Measurements from ENCODE around the gene CROCC2. TPM values are rescaled to one million over a fixed set of nuclear protein-coding genes. Genes with fewer than 3 reads are reported as not detected.

The CROCC2 gene
- polyA plus RNA-seq, 1 donor (not counting 4 experiments of a cell fraction or from before 2014, with no cell fraction given), result not detected

DNA sequence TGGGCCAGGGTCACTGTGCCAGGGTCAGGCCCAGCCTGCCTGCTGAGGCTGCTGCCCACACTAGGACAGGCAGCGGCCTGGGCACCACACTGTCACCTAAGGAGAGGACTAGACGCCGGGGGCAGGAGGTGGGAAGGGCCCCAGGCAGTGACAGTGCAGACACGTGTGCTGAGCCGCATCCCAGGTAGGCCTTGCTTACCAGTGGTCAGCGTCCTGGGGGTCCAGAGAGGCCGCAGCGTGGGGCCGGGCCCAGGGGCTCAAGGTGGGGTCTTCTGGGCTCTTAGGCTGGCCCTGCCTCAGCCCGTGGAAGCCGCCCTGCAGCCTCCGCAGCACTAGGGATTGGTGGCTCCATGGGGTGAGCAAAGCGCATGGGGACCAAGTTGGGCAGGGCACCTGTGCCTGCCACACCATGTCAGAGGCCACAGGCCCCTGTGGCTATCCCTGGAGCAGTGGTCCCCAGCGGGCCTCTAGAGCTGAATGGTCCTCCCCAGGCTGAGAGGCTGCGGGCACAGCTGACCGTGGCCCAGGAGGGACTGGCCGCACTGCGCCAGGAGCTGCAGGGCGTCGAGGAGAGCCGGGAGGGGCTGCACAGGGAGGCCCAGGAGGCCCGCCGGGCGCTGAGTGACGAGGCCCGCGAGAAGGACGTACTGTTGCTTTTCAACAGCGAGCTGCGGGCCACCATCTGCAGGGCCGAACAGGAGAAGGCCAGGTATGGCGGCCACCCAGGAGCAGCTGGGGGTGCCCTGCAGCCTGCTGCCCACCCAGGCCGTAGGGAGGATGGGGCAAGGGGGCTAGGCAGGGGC, 57.1 kb downstream of the CROCC2 start:
- Histone ChIP-seq H3K4me1 (ENCODE audit: control insufficient read depth, extremely low read depth, insufficient read depth, low read length) (no peaks in the 10 kb centered on the region), H3K4me2 (ENCODE audit: control insufficient read depth, extremely low read depth, insufficient read depth, low read depth, low read length) (no peak overlapping the region), H3K9me3 (ENCODE audit: control insufficient read depth, low read depth, low read length) (no peaks in the 10 kb centered on the region), H3K36me3 (ENCODE audit: control insufficient read depth in 2 of 2, extremely low read depth in 1 of 2, insufficient read depth in 2 of 2, low read length in 2 of 2) (no peaks in the 10 kb centered on the region), H3K79me2 (ENCODE audit: control insufficient read depth, insufficient read depth, low read length) (no peaks in the 10 kb centered on the region), H3K27me3 (ENCODE audit: control insufficient read depth, extremely low read depth, insufficient read depth, low read length) (no peaks in the 10 kb centered on the region), H3K9ac (ENCODE audit: control insufficient read depth, extremely low read depth, insufficient read depth, low read length) (no peak overlapping the region), H3K27ac (ENCODE audit: control insufficient read depth, insufficient read depth, low read length) (no peak overlapping the region), H4K20me1 (ENCODE audit: control insufficient read depth, extremely low read depth, insufficient read depth, low read length) (no peaks in the 10 kb centered on the region), H3K4me3 (ENCODE audit: control insufficient read depth in 2 of 3, extremely low read depth in 1 of 3, insufficient read depth in 2 of 3, low read depth in 1 of 3, low read length in 3 of 3) (no peak overlapping the region), H2AFZ (ENCODE audit: control insufficient read depth, low read length) (no peak overlapping the region), H3K9me1 (ENCODE audit: control insufficient read depth, extremely low read depth, insufficient read depth, low read length) (no peaks in the 10 kb centered on the region)
- dilution Hi-C loops (cut with MboI; ENCODE audit: extremely low pct_ligation_motif_present, low sequenced_read_pairs), result no loop called here
- no peak for FAIRE-seq
- DNase-seq (ENCODE audit: low read depth, low spot score), result no peak
- TF ChIP-seq EZH2 (IDR thresholded peaks at IDR 0.05; ENCODE audit: low read length), result no peak
- TF ChIP-seq, protein P1, sequence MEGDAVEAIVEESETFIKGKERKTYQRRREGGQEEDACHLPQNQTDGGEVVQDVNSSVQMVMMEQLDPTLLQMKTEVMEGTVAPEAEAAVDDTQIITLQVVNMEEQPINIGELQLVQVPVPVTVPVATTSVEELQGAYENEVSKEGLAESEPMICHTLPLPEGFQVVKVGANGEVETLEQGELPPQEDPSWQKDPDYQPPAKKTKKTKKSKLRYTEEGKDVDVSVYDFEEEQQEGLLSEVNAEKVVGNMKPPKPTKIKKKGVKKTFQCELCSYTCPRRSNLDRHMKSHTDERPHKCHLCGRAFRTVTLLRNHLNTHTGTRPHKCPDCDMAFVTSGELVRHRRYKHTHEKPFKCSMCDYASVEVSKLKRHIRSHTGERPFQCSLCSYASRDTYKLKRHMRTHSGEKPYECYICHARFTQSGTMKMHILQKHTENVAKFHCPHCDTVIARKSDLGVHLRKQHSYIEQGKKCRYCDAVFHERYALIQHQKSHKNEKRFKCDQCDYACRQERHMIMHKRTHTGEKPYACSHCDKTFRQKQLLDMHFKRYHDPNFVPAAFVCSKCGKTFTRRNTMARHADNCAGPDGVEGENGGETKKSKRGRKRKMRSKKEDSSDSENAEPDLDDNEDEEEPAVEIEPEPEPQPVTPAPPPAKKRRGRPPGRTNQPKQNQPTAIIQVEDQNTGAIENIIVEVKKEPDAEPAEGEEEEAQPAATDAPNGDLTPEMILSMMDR (optimal IDR thresholded peaks at IDR 0.05 in 1 of 3, IDR thresholded peaks at IDR 0.05 in 1 of 3, conservative IDR thresholded peaks at IDR 0.05 in 1 of 3; ENCODE audit: extremely low read depth in 1 of 3, insufficient read depth in 2 of 3, low read length in 3 of 3), result no peak

DNA sequence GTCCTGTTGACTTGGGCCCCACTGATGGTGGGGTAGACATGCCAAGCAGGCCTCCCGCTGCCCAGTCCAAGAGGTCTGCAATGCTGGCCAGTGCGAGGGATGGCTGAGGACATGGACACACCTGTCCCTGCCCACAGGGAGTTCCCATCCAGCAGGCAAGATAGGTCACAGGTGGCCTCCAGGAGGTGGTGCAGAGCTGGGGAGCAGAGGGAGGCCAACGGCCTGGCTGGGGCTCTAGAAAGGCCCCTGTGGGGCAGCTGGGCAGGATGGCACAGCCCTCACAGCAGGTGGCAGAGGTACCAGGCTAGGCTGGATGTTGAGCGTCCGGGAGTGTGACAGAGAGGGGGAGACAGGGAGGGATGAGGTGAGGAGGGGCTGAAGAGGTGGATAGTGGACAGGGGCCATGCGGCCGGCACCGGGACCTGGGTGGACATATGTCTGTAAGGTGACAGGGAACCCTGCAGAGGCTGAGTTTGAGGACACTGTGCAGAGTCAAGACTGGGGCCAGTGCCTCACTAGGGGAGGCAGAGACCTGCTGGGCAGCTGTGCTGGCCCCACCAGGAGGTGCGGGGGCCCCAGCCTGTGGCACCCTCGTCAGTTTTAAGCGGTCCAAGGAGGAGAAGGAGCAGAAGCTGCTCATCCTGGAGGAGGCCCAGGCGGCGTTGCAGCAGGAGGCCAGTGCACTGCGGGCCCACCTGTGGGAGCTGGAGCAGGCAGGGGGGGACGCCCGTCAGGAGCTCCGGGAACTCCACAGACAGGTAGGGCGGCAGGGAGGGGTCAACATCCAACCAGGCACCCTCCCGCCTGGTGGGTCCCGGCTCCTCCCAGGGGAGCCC, 58.0 kb downstream of the CROCC2 start:
- DNase-seq (ENCODE audit: low read depth, low spot score), result no peak
- H3K27me3 ChIP-seq (ENCODE audit: control insufficient read depth, extremely low read depth, insufficient read depth, low read length), result no peaks in the 10 kb centered on the region
- TF ChIP-seq EZH2 (IDR thresholded peaks at IDR 0.05; ENCODE audit: low read length), result no peak
- TF ChIP-seq, protein P1 (optimal IDR thresholded peaks at IDR 0.05 in 1 of 3, IDR thresholded peaks at IDR 0.05 in 1 of 3, conservative IDR thresholded peaks at IDR 0.05 in 1 of 3; ENCODE audit: extremely low read depth in 1 of 3, insufficient read depth in 2 of 3, low read length in 3 of 3), result no peak
- no peak overlapping the region for H3K4me2 ChIP-seq (ENCODE audit: control insufficient read depth, extremely low read depth, insufficient read depth, low read depth, low read length)
- no peak overlapping the region for H3K27ac ChIP-seq (ENCODE audit: control insufficient read depth, insufficient read depth, low read length)
- dilution Hi-C loops (cut with MboI; ENCODE audit: extremely low pct_ligation_motif_present, low sequenced_read_pairs), result no loop called here
- H4K20me1 ChIP-seq (ENCODE audit: control insufficient read depth, extremely low read depth, insufficient read depth, low read length), result no peaks in the 10 kb centered on the region
- H3K36me3 ChIP-seq (ENCODE audit: control insufficient read depth in 2 of 2, extremely low read depth in 1 of 2, insufficient read depth in 2 of 2, low read length in 2 of 2), result no peaks in the 10 kb centered on the region
- no peak overlapping the region for H2AFZ ChIP-seq (ENCODE audit: control insufficient read depth, low read length)
- no peaks in the 10 kb centered on the region for H3K4me1 ChIP-seq (ENCODE audit: control insufficient read depth, extremely low read depth, insufficient read depth, low read length)
- H3K4me3 ChIP-seq (ENCODE audit: control insufficient read depth in 2 of 3, extremely low read depth in 1 of 3, insufficient read depth in 2 of 3, low read depth in 1 of 3, low read length in 3 of 3), result no peak overlapping the region
- no peaks in the 10 kb centered on the region for H3K9me1 ChIP-seq (ENCODE audit: control insufficient read depth, extremely low read depth, insufficient read depth, low read length)
- H3K79me2 ChIP-seq (ENCODE audit: control insufficient read depth, insufficient read depth, low read length), result no peaks in the 10 kb centered on the region
- H3K9ac ChIP-seq (ENCODE audit: control insufficient read depth, extremely low read depth, insufficient read depth, low read length), result no peak overlapping the region
- no peaks in the 10 kb centered on the region for H3K9me3 ChIP-seq (ENCODE audit: control insufficient read depth, low read depth, low read length)
- FAIRE-seq, result no peak

All from keratinocyte (primary cell).